ENCODE data around the gene TUBGCP3.
"Not testable (repeated sequence)": the region's sequence is repeated elsewhere in the genome, so short reads cannot be mapped to it uniquely, and the experiment has no call there.

The TUBGCP3 gene

DNA sequence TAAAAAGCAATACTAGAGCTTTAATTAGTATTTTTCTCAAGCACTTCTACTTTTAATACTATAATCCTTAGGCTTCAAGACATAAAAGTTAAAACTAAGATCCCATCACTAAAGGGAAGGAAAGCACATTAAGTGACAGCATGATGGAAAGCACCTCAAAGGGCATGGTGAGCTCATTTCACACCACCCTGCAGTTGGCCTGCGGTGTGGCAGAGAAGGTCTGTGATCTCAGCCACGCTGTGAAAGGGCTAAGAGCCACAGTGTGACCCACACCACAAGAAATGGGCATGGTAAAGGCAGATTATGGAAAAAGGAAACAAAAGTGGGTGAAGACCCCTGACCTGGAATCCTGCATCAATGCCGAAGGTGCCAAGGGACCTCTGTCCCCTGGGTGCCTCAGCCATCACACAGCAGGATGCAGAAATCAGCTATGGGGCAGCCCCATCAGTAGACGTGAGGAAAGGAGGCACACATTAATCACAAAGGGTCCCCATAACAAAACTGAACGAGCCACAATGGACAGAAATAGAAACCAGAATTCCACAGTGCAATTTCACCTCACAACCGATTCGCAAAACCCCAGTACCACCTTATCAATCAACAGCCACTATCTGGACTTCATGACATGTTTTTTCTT lies 33.6 kb downstream of the TUBGCP3 start:
- no peak overlapping the region for H3K9ac ChIP-seq (ENCODE audit: low read length)
- no peaks in the 10 kb centered on the region for H3K79me2 ChIP-seq (ENCODE audit: insufficient read depth, low read length)
- no peaks in the 10 kb centered on the region for H3K4me1 ChIP-seq (ENCODE audit: insufficient read depth, low read length, severe bottlenecking)
- H3K36me3 ChIP-seq (ENCODE audit: insufficient read depth, low read length), result peaks cover 99% of the 10 kb centered on the region
- no peaks in the 10 kb centered on the region for H3K9me3 ChIP-seq (ENCODE audit: low read length)
- no peak overlapping the region for H2AFZ ChIP-seq (ENCODE audit: low read length)
- no peaks in the 10 kb centered on the region for H3K27me3 ChIP-seq (ENCODE audit: insufficient read depth, low read length)
- no peaks in the 10 kb centered on the region for H3K9me2 ChIP-seq (ENCODE audit: low read depth, low read length)
- H3K27ac ChIP-seq (ENCODE audit: low read depth, low read length, poor library complexity, severe bottlenecking), result no peak overlapping the region
- no peak for TF ChIP-seq EZH2 (IDR thresholded peaks at IDR 0.05; ENCODE audit: borderline replicate concordance, low read length)
- TF ChIP-seq, protein P1, sequence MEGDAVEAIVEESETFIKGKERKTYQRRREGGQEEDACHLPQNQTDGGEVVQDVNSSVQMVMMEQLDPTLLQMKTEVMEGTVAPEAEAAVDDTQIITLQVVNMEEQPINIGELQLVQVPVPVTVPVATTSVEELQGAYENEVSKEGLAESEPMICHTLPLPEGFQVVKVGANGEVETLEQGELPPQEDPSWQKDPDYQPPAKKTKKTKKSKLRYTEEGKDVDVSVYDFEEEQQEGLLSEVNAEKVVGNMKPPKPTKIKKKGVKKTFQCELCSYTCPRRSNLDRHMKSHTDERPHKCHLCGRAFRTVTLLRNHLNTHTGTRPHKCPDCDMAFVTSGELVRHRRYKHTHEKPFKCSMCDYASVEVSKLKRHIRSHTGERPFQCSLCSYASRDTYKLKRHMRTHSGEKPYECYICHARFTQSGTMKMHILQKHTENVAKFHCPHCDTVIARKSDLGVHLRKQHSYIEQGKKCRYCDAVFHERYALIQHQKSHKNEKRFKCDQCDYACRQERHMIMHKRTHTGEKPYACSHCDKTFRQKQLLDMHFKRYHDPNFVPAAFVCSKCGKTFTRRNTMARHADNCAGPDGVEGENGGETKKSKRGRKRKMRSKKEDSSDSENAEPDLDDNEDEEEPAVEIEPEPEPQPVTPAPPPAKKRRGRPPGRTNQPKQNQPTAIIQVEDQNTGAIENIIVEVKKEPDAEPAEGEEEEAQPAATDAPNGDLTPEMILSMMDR (IDR thresholded peaks at IDR 0.05; ENCODE audit: low read length), result no peak
- no peak overlapping the region for H3K4me3 ChIP-seq (ENCODE audit: low read depth, low read length, poor library complexity, severe bottlenecking)
- no peak overlapping the region for H3K4me2 ChIP-seq (ENCODE audit: low read length)
- H3F3A ChIP-seq (ENCODE audit: insufficient read depth, low read length), result no peaks in the 10 kb centered on the region
- no peaks in the 10 kb centered on the region for H4K20me1 ChIP-seq (ENCODE audit: insufficient read depth, low read length)

GRCh38 chr13:112548975-112549374 lies 39.0 kb downstream of the TUBGCP3 start:
- not testable (repeated sequence) for H2AFZ ChIP-seq (ENCODE audit: low read length); H3K79me2 ChIP-seq (ENCODE audit: insufficient read depth, low read length); H3K9ac ChIP-seq (ENCODE audit: low read length); H3F3A ChIP-seq (ENCODE audit: insufficient read depth, low read length); H3K27ac ChIP-seq (ENCODE audit: low read depth, low read length, poor library complexity, severe bottlenecking); H3K4me3 ChIP-seq (ENCODE audit: low read depth, low read length, poor library complexity, severe bottlenecking); H3K9me3 ChIP-seq (ENCODE audit: low read length); H4K20me1 ChIP-seq (ENCODE audit: insufficient read depth, low read length); H3K4me2 ChIP-seq (ENCODE audit: low read length); H3K9me2 ChIP-seq (ENCODE audit: low read depth, low read length); H3K4me1 ChIP-seq (ENCODE audit: insufficient read depth, low read length, severe bottlenecking); H3K27me3 ChIP-seq (ENCODE audit: insufficient read depth, low read length)
- H3K36me3 ChIP-seq (ENCODE audit: insufficient read depth, low read length), result peaks cover 87% of the 10 kb centered on the region

DNA sequence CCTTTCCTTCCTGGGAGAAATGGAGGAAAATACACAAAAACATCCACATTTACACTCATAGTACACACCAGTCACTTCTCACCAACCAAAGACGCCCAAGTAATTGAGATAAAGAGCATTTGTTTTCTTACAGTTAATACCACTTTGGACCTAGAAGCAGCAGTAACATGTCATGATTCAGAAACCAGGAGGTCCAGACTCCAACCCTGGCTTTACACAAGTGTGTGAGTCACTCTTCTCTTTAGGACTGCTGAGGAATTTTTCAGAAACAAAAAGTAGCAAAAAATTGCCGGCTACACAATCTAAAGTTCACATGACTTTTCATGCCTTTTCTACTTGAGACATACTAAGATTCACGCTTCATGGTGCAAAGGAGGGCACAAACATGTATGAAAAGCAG lies 42.1 kb downstream of the TUBGCP3 start:
- H3K27ac ChIP-seq (ENCODE audit: low read depth, low read length, poor library complexity, severe bottlenecking), result no peak overlapping the region
- no peak for TF ChIP-seq EZH2 (IDR thresholded peaks at IDR 0.05; ENCODE audit: borderline replicate concordance, low read length)
- TF ChIP-seq, protein P1 (IDR thresholded peaks at IDR 0.05; ENCODE audit: low read length), result no peak
- no peak overlapping the region for H3K4me2 ChIP-seq (ENCODE audit: low read length)
- no peaks in the 10 kb centered on the region for H3K9me2 ChIP-seq (ENCODE audit: low read depth, low read length)
- no peaks in the 10 kb centered on the region for H3K9me3 ChIP-seq (ENCODE audit: low read length)
- no peak overlapping the region for H3K9ac ChIP-seq (ENCODE audit: low read length)
- H2AFZ ChIP-seq (ENCODE audit: low read length), result no peak overlapping the region
- H3K4me1 ChIP-seq (ENCODE audit: insufficient read depth, low read length, severe bottlenecking), result no peaks in the 10 kb centered on the region
- H3K27me3 ChIP-seq (ENCODE audit: insufficient read depth, low read length), result no peaks in the 10 kb centered on the region
- H4K20me1 ChIP-seq (ENCODE audit: insufficient read depth, low read length), result no peaks in the 10 kb centered on the region
- no peaks in the 10 kb centered on the region for H3K79me2 ChIP-seq (ENCODE audit: insufficient read depth, low read length)
- H3K36me3 ChIP-seq (ENCODE audit: insufficient read depth, low read length), result peaks cover 82% of the 10 kb centered on the region
- H3K4me3 ChIP-seq (ENCODE audit: low read depth, low read length, poor library complexity, severe bottlenecking), result no peak overlapping the region
- H3F3A ChIP-seq (ENCODE audit: insufficient read depth, low read length), result no peaks in the 10 kb centered on the region

Measured in OCI-LY1 (cell line).